K562 (cell line): ENCODE data around the gene MRPS6. TPM values are rescaled to one million over a fixed set of nuclear protein-coding genes. Genes with fewer than 3 reads are reported as not detected.
A peak's percentile ranks its signal among the peaks of the same experiment; 100 is the strongest.

Experiments used
- ATAC-seq: fragments of 200-7000 bp; cut with Tn5 transposase; 3 replicates; pipeline ENCODE4 v1.9.1; 2020; ENCODE audit warnings: moderate library complexity
- BruUV-seq: library from RNA; stranded (reverse); fragments of 400-500 nt; replicated peaks from 2 replicates; lab custom pipeline; 2021; lab: Mats Ljungman, UMichigan
- CTCF ChIA-PET: fragments of 300-600 bp; formaldehyde crosslinking; extraction: SDS; loops from one replicate; lab custom pipeline; 2021; ENCODE audit warnings: low intra/inter-chr PET ratio; lab: Yijun Ruan, JAX
- POLR2A ChIA-PET: fragments of 300-600, 350-650 bp; sonication (Branson Sonifier 250); formaldehyde crosslinking; extraction: SDS; loops from one replicate; lab custom pipeline; 2021; ENCODE audit warnings: antibody characterized with exemption, inconsistent platforms; lab: Yijun Ruan, JAX
- DNase-seq, 4 experiments: peaks; one replicate each; pipeline versions ENCODE4 v3.0.0 to v3.0.0-alpha.2; 2011 to 2018; ENCODE audit warnings: low spot score in 3 of 4, mixed read lengths in 3 of 4; ENCODE audit errors: extremely low read depth in 1 of 4
- FAIRE-seq: peaks from 2 replicates; lab custom pipeline; 2011; peaks lifted over from hg19 to GRCh38; lab: Jason Lieb, UNC
- H2AFZ ChIP-seq: 2 replicates; pipeline ENCODE4 v1.6.0; 2011; ENCODE audit warnings: low read depth, low read length, control low read depth, inconsistent platforms
- H3K27ac ChIP-seq: fragments of 200-600 bp; 3 replicates; pipeline ENCODE4 v1.8.0; 2011; ENCODE audit warnings: low read depth, mild to moderate bottlenecking, control low read depth, inconsistent platforms, low read length, moderate library complexity, mixed read lengths; ENCODE audit errors: extremely low read depth
- H3K27me3 ChIP-seq, 2 experiments: fragments of 300-600 bp in 1 of 2; 2 replicates in 1 of 2; 3 replicates in 1 of 2; pipeline versions ENCODE4 v1.6.0 to v1.8.0; 2011; ENCODE audit warnings: inconsistent platforms in 2 of 2, low read length in 2 of 2, mild to moderate bottlenecking in 1 of 2, mixed read lengths in 1 of 2, moderate library complexity in 1 of 2; ENCODE audit not compliant: control insufficient read depth in 2 of 2, insufficient read depth in 2 of 2
- H3K36me3 ChIP-seq: fragments of 300-600 bp; 3 replicates; pipeline ENCODE4 v1.8.0; 2011; ENCODE audit warnings: mild to moderate bottlenecking, low read length, inconsistent platforms; ENCODE audit not compliant: control insufficient read depth, insufficient read depth
- H3K4me1 ChIP-seq, 2 experiments: fragments of 200-600 bp in 1 of 2; replicated peaks in 1 of 2; 2 replicates in 1 of 2; 3 replicates in 1 of 2; pipeline versions ENCODE4 v1.5.1 to v1.8.0; 2011; ENCODE audit warnings: inconsistent platforms in 2 of 2, low read length in 2 of 2, mild to moderate bottlenecking in 1 of 2, mixed read lengths in 1 of 2, moderate library complexity in 1 of 2; ENCODE audit not compliant: control insufficient read depth in 2 of 2, insufficient read depth in 2 of 2
- H3K4me2 ChIP-seq: 2 replicates; pipeline ENCODE4 v1.6.1; 2011; ENCODE audit warnings: low read length, control low read depth, inconsistent platforms, mixed read lengths; ENCODE audit not compliant: insufficient read depth
- H3K4me3 ChIP-seq: fragments of 200-600 bp; sonication (generic), shearing (Covaris generic); 2 replicates; pipeline ENCODE4 v1.5.1; 2016; ENCODE audit warnings: control low read depth, inconsistent platforms
- H3K79me2 ChIP-seq: fragments of 200-600 bp; 3 replicates; pipeline ENCODE4 v1.8.0; 2011; ENCODE audit warnings: low read length, inconsistent platforms; ENCODE audit not compliant: control insufficient read depth, insufficient read depth
- H3K9ac ChIP-seq, 2 experiments: 2 replicates each; pipeline versions ENCODE4 v1.6.0 to v1.6.1; 2011; ENCODE audit warnings: low read depth in 2 of 2, low read length in 2 of 2, control low read depth in 1 of 2, inconsistent platforms in 1 of 2, mild to moderate bottlenecking in 1 of 2, mixed read lengths in 1 of 2; ENCODE audit not compliant: insufficient read depth in 1 of 2
- H3K9me1 ChIP-seq: one replicate; pipeline ENCODE4 v1.6.0; 2011; ENCODE audit warnings: inconsistent platforms, mild to moderate bottlenecking, low read length, moderate library complexity; ENCODE audit not compliant: control insufficient read depth, insufficient read depth
- H3K9me3 ChIP-seq: replicated peaks from 2 replicates; pipeline ENCODE4 v1.5.1; 2011; ENCODE audit warnings: low read depth, low read length, inconsistent platforms; ENCODE audit not compliant: control insufficient read depth, insufficient read depth
- H4K20me1 ChIP-seq: replicated peaks from 2 replicates; pipeline ENCODE4 v1.6.1; 2011; ENCODE audit warnings: low read length, inconsistent platforms, mixed read lengths; ENCODE audit not compliant: control insufficient read depth, insufficient read depth
- CBFA2T2 ChIP-seq: fragments of 450-650 bp; conservative IDR thresholded peaks from 2 replicates; pipeline ENCODE4 v1.6.1; 2017; ENCODE audit warnings: mild to moderate bottlenecking
- CBFA2T3 ChIP-seq: fragments of 450-650 bp; IDR thresholded peaks from 2 replicates; pipeline ENCODE4 v1.6.1; 2017
- NELFE ChIP-seq: IDR thresholded peaks from 2 replicates; pipeline ENCODE4 v1.6.1; 2011; ENCODE audit warnings: mild to moderate bottlenecking; ENCODE audit not compliant: insufficient read depth, insufficient read length
- SNIP1 ChIP-seq: fragments of 450-650 bp; IDR thresholded peaks from 2 replicates; pipeline ENCODE4 v1.7.1; 2017; ENCODE audit warnings: low read depth, mild to moderate bottlenecking
- TAL1 ChIP-seq: fragments of 450-650 bp; IDR thresholded peaks from 2 replicates; pipeline ENCODE4 v1.6.1; 2016; ENCODE audit warnings: mild to moderate bottlenecking
- WGBS: fragments of 100-300 bp; shearing (Covaris generic); methylation state at CpG from one replicate; pipeline ENCODE4 v1.1.6; 2016; ENCODE audit warnings: low coverage, mixed read lengths; ENCODE audit not compliant: insufficient coverage; ENCODE audit errors: missing lambda C conversion rate; 5-methylcytosine and 5-hydroxymethylcytosine counted together
- in situ Hi-C: fragments of 300-500 bp; cut with MboI; formaldehyde crosslinking; loops from 4 replicates; pipeline ENCODE4 v1.15.0; 2018; ENCODE audit warnings: inconsistent platforms, mixed read lengths
- intact Hi-C: fragments of 100-400 bp; cut with micrococcal nuclease; formaldehyde crosslinking; loops from 2 replicates; pipeline ENCODE4 v1.14.2; 2022
- polyA plus RNA-seq, 8 experiments: library from polyadenylated mRNA; depleted of rRNA in 4 of 8; stranded (reverse) in 5 of 8; unstranded in 3 of 8; fragments of >200 nt; fragmentation: Nextera tagmentation in 2 of 8; fragmentation: Illumina TruSeq in 1 of 8; extraction: Ambion mirVana in 2 of 8; extraction: Trizol in 1 of 8; gene quantifications; 2 replicates each; pipeline versions ENCODE4 v1.2.1 to v1.2.3, GENCODE V29; 2011 to 2014; ENCODE audit warnings: inconsistent platforms in 1 of 8, missing spikeins in 1 of 8
- total RNA-seq, 7 experiments: library from RNA; depleted of rRNA in 6 of 7; stranded (reverse); fragments of >200 nt in 6 of 7; fragmentation: Illumina TruSeq in 2 of 7; extraction: Trizol in 2 of 7; gene quantifications; 2 replicates each; pipeline versions ENCODE4 v1.2.1 to v1.2.3, GENCODE V29; 2011 to 2021; ENCODE audit warnings: low replicate concordance in 1 of 7

MRPS6 gene
- total and polyA plus RNA-seq, 9 of the 15 experiments (the other 6 are each of a cell fraction or from before 2014, with no cell fraction given), result 26.1 to 72.0 (median 39.3) TPM

DNA sequence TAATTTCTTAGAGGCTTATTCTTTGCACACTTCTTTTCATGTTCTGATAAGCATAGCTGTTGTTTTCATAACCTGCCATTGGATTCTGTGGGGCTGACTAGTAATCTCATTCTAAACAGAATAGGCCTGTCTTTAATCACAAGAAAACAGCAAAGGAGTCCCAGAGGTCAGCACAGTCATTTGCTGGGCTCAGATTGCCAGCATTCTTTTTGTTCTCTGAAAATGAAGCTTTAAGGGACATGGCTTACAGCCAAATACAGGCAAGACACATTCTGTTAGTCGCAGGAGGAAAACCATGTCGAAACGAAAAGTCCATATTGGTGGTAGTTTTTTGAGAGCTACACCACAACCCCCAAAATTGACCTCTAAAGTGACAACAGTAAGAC is 75.0 kb downstream of the MRPS6 start:
- intact Hi-C loops (no loop called here), in situ Hi-C loops (no loop called here)
- H3K27ac ChIP-seq, result no peak overlapping the region
- no peaks in the 10 kb centered on the region for H4K20me1 ChIP-seq
- no peak overlapping the region for H3K9ac ChIP-seq
- H3K27me3 ChIP-seq, result no peaks in the 10 kb centered on the region
- no TSS peak for BruUV-seq
- H3K4me3 ChIP-seq, result no peak overlapping the region
- H3K79me2 ChIP-seq, result no peaks in the 10 kb centered on the region
- 71% methylated on average over 3 of the region's 3 CpGs for WGBS
- H3K4me2 ChIP-seq, result no peak overlapping the region
- DNase-seq, result no peak
- CTCF ChIA-PET, result no interaction called here
- TF ChIP-seq CBFA2T3 (peak; percentile 58), TAL1 (peak; percentile 37; the same call in 1 of the 2 replicates), CBFA2T2 (peak; percentile 29), NELFE (no peak)
- no peak overlapping the region for H2AFZ ChIP-seq
- POLR2A ChIA-PET, result interaction anchor here (0.6 to 1.6 kb wide), 2 partner anchors 16 to 135 kb away, joined by 3 to 4 read pairs; no protein-coding TSS in a partner anchor
- peak; percentile 51 for FAIRE-seq
- peaks cover 2% of the 10 kb centered on the region; the same call in 1 of the 2 replicates for H3K9me3 ChIP-seq
- H3K4me1 ChIP-seq, result no peaks in the 10 kb centered on the region
- H3K36me3 ChIP-seq, result peaks cover 7% of the 10 kb centered on the region; the same call in 1 of the 3 replicates
- H3K9me1 ChIP-seq, result no peaks in the 10 kb centered on the region
- no peak for ATAC-seq

- ATAC-seq (no peak), DNase-seq (no peak), FAIRE-seq (peak; percentile 73)
- Histone ChIP-seq H3K9me1 (no peaks in the 10 kb centered on the region), H3K4me3 (no peak overlapping the region), H2AFZ (no peak overlapping the region), H3K4me2 (no peak overlapping the region), H3K27me3 (no peaks in the 10 kb centered on the region), H4K20me1 (no peaks in the 10 kb centered on the region), H3K9me3 (peaks cover 2% of the 10 kb centered on the region; the same call in 1 of the 2 replicates), H3K36me3 (peaks cover 1% of the 10 kb centered on the region; the same call in 1 of the 3 replicates), H3K9ac (no peak overlapping the region), H3K79me2 (no peaks in the 10 kb centered on the region), H3K4me1 (no peaks in the 10 kb centered on the region), H3K27ac (no peak overlapping the region)
- POLR2A ChIA-PET, result interaction anchor here (1.6 kb wide), 1 partner anchor 16 kb away, joined by 4 read pairs; no protein-coding TSS in a partner anchor
- TF ChIP-seq SNIP1, result no peak
- CTCF ChIA-PET, result no interaction called here
- in situ Hi-C loops (no loop called here), intact Hi-C loops (no loop called here)
- 84% methylated on average over 7 of the region's 7 CpGs for WGBS
- BruUV-seq, result no TSS peak
Observed at GRCh38 chr21:34148826-34149558, 75.6 kb downstream of the MRPS6 start.
